GM20431 (cell line): ENCODE data around the gene VTCN1.

Source experiments
- in situ Hi-C: fragments of 300-500 bp; cut with MseI, MboI; formaldehyde crosslinking; loops from one replicate; pipeline ENCODE4 v1.15.0; 2020; ENCODE audit warnings: low sequenced_read_pairs; ENCODE audit not compliant: unreplicated experiment

VTCN1 gene

GRCh38 chr1:117210386-117210785 is 341 bp downstream of the VTCN1 start:
- in situ Hi-C loops, result no loop called here

- in situ Hi-C loops, result no loop called here
These were observed 1.6 kb downstream of the VTCN1 start for GRCh38 chr1:117209094-117209493.

- in situ Hi-C loops, result no loop called here
These were observed 2.1 kb downstream of the VTCN1 start for GRCh38 chr1:117208580-117208979.

- in situ Hi-C loops, result no loop called here
These were observed 5.4 kb downstream of the VTCN1 start for GRCh38 chr1:117205368-117205767.

GRCh38 chr1:117201808-117202207 is 8.9 kb downstream of the VTCN1 start:
- in situ Hi-C loops, result no loop called here

- in situ Hi-C loops, result no loop called here
These were observed 12.6 kb downstream of the VTCN1 start for GRCh38 chr1:117198097-117198496.

- in situ Hi-C loops, result no loop called here
These were observed 21.0 kb downstream of the VTCN1 start for GRCh38 chr1:117189726-117190125.

GRCh38 chr1:117188816-117189437 is 21.8 kb downstream of the VTCN1 start:
- in situ Hi-C loops, result no loop called here

GRCh38 chr1:117188170-117188815 is 22.4 kb downstream of the VTCN1 start:
- in situ Hi-C loops, result no loop called here

- in situ Hi-C loops, result no loop called here
These were observed 27.6 kb downstream of the VTCN1 start for GRCh38 chr1:117183112-117183511.

GRCh38 chr1:117182319-117182718 is 28.4 kb downstream of the VTCN1 start:
- in situ Hi-C loops, result no loop called here

- in situ Hi-C loops, result no loop called here
These were observed 29.1 kb downstream of the VTCN1 start for GRCh38 chr1:117181630-117182041.

- in situ Hi-C loops, result no loop called here
These were observed 30.4 kb downstream of the VTCN1 start for GRCh38 chr1:117180147-117180967.

GRCh38 chr1:117179471-117179870 is 31.3 kb downstream of the VTCN1 start:
- in situ Hi-C loops, result no loop called here

- in situ Hi-C loops, result no loop called here
These were observed 32.0 kb downstream of the VTCN1 start for GRCh38 chr1:117178756-117179155.

GRCh38 chr1:117177376-117177775 is 33.4 kb downstream of the VTCN1 start:
- in situ Hi-C loops, result no loop called here

GRCh38 chr1:117176579-117176978 is 34.1 kb downstream of the VTCN1 start:
- in situ Hi-C loops, result no loop called here

- in situ Hi-C loops, result no loop called here
These were observed 35.9 kb downstream of the VTCN1 start for GRCh38 chr1:117174851-117175250.

GRCh38 chr1:117173691-117174090 is 37.0 kb downstream of the VTCN1 start:
- in situ Hi-C loops, result no loop called here

- in situ Hi-C loops, result no loop called here
These were observed 37.7 kb downstream of the VTCN1 start for GRCh38 chr1:117173006-117173405.

- in situ Hi-C loops, result no loop called here
These were observed 38.7 kb downstream of the VTCN1 start for GRCh38 chr1:117171900-117172511.
